B cell (primary cell): Measurements from ENCODE around the gene PSMB5. TPM values are rescaled to one million over a fixed set of nuclear protein-coding genes. Genes with fewer than 3 reads are reported as not detected.

ENCODE experiments used
- ATAC-seq: fragments of 200-7000 bp; cut with Tn5 transposase; one replicate; pipeline ENCODE4 v1.10.0; 2021; ENCODE audit warnings: low read depth, mild to moderate bottlenecking, moderate number of reproducible peaks, moderate library complexity
- CTCF ChIA-PET: fragments of 350-600 bp; sonication (Branson Sonifier 250); formaldehyde crosslinking; loops from one replicate; lab custom pipeline; 2021; ENCODE audit warnings: antibody characterized with exemption, inconsistent platforms; lab: Charles Lee
- POLR2A ChIA-PET: fragments of 350-600 bp; sonication (Branson Sonifier 250); formaldehyde crosslinking; loops from one replicate; lab custom pipeline; 2021; ENCODE audit warnings: antibody characterized with exemption; lab: Charles Lee
- DNase-seq: peaks from one replicate; pipeline ENCODE4 v3.0.0; 2013
- H2AFZ ChIP-seq: 2 replicates; pipeline ENCODE4 v1.6.1; 2012; ENCODE audit warnings: mild to moderate bottlenecking, low read depth, low read length; ENCODE audit not compliant: insufficient read depth, poor library complexity, severe bottlenecking
- H3K27ac ChIP-seq, 2 donors: 1 replicate in 1 of 2; 2 replicates in 1 of 2; pipeline ENCODE4 v1.5.1; 2012 to 2013; ENCODE audit warnings: low read length in 2 of 2, mild to moderate bottlenecking in 2 of 2, moderate library complexity in 1 of 2
- H3K27me3 ChIP-seq, 4 experiments: fragments of 200-600 bp in 1 of 4; sonication (generic) in 1 of 4; replicated peaks in 1 of 4; 1 replicate in 2 of 4; 2 replicates in 2 of 4; pipeline versions ENCODE4 v1.6.1 to v1.7.0; 2013 to 2016; ENCODE audit warnings: low read length in 3 of 4, mild to moderate bottlenecking in 2 of 4, mixed read lengths in 1 of 4, moderate library complexity in 1 of 4; ENCODE audit not compliant: insufficient read depth in 4 of 4, control insufficient read depth in 3 of 4; ENCODE audit errors: control extremely low read depth in 1 of 4
- H3K36me3 ChIP-seq, 2 experiments: replicated peaks in 1 of 2; 1 replicate in 1 of 2; 2 replicates in 1 of 2; pipeline versions ENCODE4 v1.6.1 to v1.7.1; 2013; ENCODE audit warnings: low read length in 1 of 2; ENCODE audit not compliant: insufficient read depth in 2 of 2, control insufficient read depth in 1 of 2; ENCODE audit errors: control extremely low read depth in 1 of 2, extremely low read depth in 1 of 2
- H3K4me1 ChIP-seq, 2 donors: fragments of 200-600 bp in 1 of 2; sonication (generic) in 1 of 2; 1 replicate in 1 of 2; 2 replicates in 1 of 2; pipeline versions ENCODE4 v1.5.1 to v1.6.1; 2013 to 2017; ENCODE audit warnings: low read length in 2 of 2; ENCODE audit not compliant: control insufficient read depth in 2 of 2, insufficient read depth in 2 of 2
- H3K4me2 ChIP-seq: replicated peaks from 2 replicates; pipeline ENCODE3; 2012; ENCODE audit warnings: mild to moderate bottlenecking, low read depth, low read length; ENCODE audit not compliant: poor library complexity, severe bottlenecking
- H3K4me3 ChIP-seq, 5 experiments: fragments of 200-600 bp in 1 of 5; sonication (generic) in 1 of 5; 1 replicate in 3 of 5; 2 replicates in 2 of 5; pipeline versions ENCODE4 v1.5.1 to v1.7.0; 2011 to 2016; ENCODE audit warnings: low read length in 4 of 5, mild to moderate bottlenecking in 4 of 5, low read depth in 2 of 5, control low read depth in 1 of 5, moderate library complexity in 1 of 5; ENCODE audit not compliant: insufficient read depth in 1 of 5; ENCODE audit errors: control extremely low read depth in 1 of 5, extremely low read depth in 1 of 5
- H3K79me2 ChIP-seq: fragments of 200-600 bp; sonication (generic); one replicate; pipeline ENCODE4 v1.6.0; 2016; ENCODE audit warnings: low read length; ENCODE audit not compliant: control insufficient read depth, insufficient read depth
- H3K9ac ChIP-seq: fragments of 200-600 bp; sonication (generic); 2 replicates; pipeline ENCODE4 v1.6.1; 2017; ENCODE audit warnings: mild to moderate bottlenecking, low read length, moderate library complexity
- H3K9me3 ChIP-seq, 3 donors: one replicate each; pipeline versions ENCODE4 v1.6.1 to v1.7.1; 2013; ENCODE audit warnings: low read length in 2 of 3; ENCODE audit not compliant: control insufficient read depth in 2 of 3, insufficient read depth in 1 of 3; ENCODE audit errors: control extremely low read depth in 1 of 3
- H4K20me1 ChIP-seq: 2 replicates; pipeline ENCODE4 v1.6.0; 2012; ENCODE audit warnings: mild to moderate bottlenecking, low read length; ENCODE audit not compliant: insufficient read depth, control insufficient read depth, poor library complexity, severe bottlenecking
- H3K27ac Mint-ChIP-seq: one replicate; pipeline ENCODE4 v1.8.0; 2021; ENCODE audit warnings: mixed read lengths
- H3K27me3 Mint-ChIP-seq: one replicate; pipeline ENCODE4 v1.8.0; 2021; ENCODE audit warnings: mixed read lengths
- H3K4me1 Mint-ChIP-seq: one replicate; pipeline ENCODE4 v1.8.0; 2021; ENCODE audit warnings: mixed read lengths
- H3K4me3 Mint-ChIP-seq: one replicate; pipeline ENCODE4 v1.8.0; 2021; ENCODE audit warnings: mixed read lengths
- H3K9me3 Mint-ChIP-seq: one replicate; pipeline ENCODE4 v1.8.0; 2022; ENCODE audit warnings: mixed read lengths; ENCODE audit not compliant: insufficient read depth
- CTCF ChIP-seq: fragments of 200-600 bp; IDR thresholded peaks from one replicate; pipeline ENCODE4 v1.8.0; 2022; ENCODE audit warnings: antibody characterized with exemption, mild to moderate bottlenecking
- EZH2 ChIP-seq: IDR thresholded peaks from 2 replicates; pipeline ENCODE4 v1.6.1; 2012; ENCODE audit warnings: borderline replicate concordance, low read depth, mild to moderate bottlenecking, moderate library complexity, low read length; ENCODE audit not compliant: insufficient read depth, poor library complexity, severe bottlenecking
- WGBS: methylation state at CpG from one replicate; pipeline ENCODE4 v1.1.5; 2013; ENCODE audit warnings: missing lambda C conversion rate; ENCODE audit not compliant: insufficient coverage; 5-methylcytosine and 5-hydroxymethylcytosine counted together
- intact Hi-C: fragments of 100-400 bp; cut with micrococcal nuclease; formaldehyde crosslinking; loops from one replicate; pipeline ENCODE4 v1.10.0; 2022
- polyA plus RNA-seq: library from polyadenylated mRNA; depleted of rRNA; stranded (reverse); fragments of >200 nt; gene quantifications from 2 replicates; pipeline ENCODE4 v1.2.3, GENCODE V29; 2012
- total RNA-seq, 2 donors: library from RNA; stranded (reverse); fragments of 120-200 nt in 1 of 2; gene quantifications; 1 replicate in 1 of 2; 2 replicates in 1 of 2; pipeline versions ENCODE4 v1.2.3 to v1.2.4, GENCODE V29; 2013 to 2022

PSMB5 gene
- total and polyA plus RNA-seq, 2 donors (not counting 1 experiment from before 2014, with no cell fraction given) = 16.5 to 29.0 TPM

GRCh38 chr14:23044840-23045239 lies 10.1 kb upstream of the PSMB5 start:
- intact Hi-C loops = no loop called here
- no peak overlapping the region for H3K4me2 ChIP-seq
- no peak overlapping the region for H3K4me3 ChIP-seq
- no peak for TF ChIP-seq EZH2
- TF ChIP-seq CTCF = no peak
- Mint-ChIP-seq H3K27ac (no peak overlapping the region), H3K9me3 (no peaks in the 10 kb centered on the region), H3K27me3 (no peaks in the 10 kb centered on the region), H3K4me3 (no peak overlapping the region), H3K4me1 (no peaks in the 10 kb centered on the region)
- H3K36me3 ChIP-seq = no peaks in the 10 kb centered on the region
- DNase-seq (no peak), ATAC-seq (no peak)
- WGBS = 94% methylated on average over 7 of the region's 8 CpGs
- H2AFZ ChIP-seq = no peak overlapping the region
- ChIA-PET CTCF (no interaction called here), POLR2A (no interaction called here)
- peaks cover 0 to 4% (median 0%) of the 10 kb centered on the region in 4 experiments for H3K27me3 ChIP-seq
- H3K9me3 ChIP-seq = no peaks in the 10 kb centered on the region
- no peak overlapping the region for H3K9ac ChIP-seq
- H4K20me1 ChIP-seq = no peaks in the 10 kb centered on the region
- H3K79me2 ChIP-seq = no peaks in the 10 kb centered on the region
- H3K27ac ChIP-seq = no peak overlapping the region
- no peaks in the 10 kb centered on the region for H3K4me1 ChIP-seq

DNA sequence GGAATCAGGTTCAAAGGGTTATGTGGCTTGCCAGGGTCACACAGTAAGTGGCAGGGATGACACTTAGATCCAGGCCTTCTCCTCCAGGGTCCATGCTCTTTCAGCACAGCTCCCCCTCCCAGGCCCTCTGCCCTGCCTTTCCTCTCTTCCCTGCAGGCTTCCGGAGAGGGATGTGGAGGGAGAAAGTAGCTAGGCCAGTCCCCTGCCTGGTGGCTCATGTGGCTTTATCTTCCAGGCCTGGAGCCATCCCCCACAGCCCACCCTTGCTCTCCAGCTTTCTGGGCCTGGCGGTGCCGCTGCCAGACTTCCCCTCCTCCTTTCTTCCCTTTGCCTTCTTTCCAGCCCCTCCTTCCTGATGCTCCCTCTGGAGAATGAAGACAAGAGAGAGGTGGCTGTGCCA lies 9.1 kb upstream of the PSMB5 start:
- no peaks in the 10 kb centered on the region for H3K4me1 Mint-ChIP-seq
- CTCF ChIA-PET = no interaction called here

More for the DNA sequence above, 9.1 kb upstream of the PSMB5 start:
- TF ChIP-seq CTCF (no peak), EZH2 (no peak)
- no peaks in the 10 kb centered on the region for H3K36me3 ChIP-seq
- H4K20me1 ChIP-seq = no peaks in the 10 kb centered on the region
- Mint-ChIP-seq H3K9me3 (no peaks in the 10 kb centered on the region), H3K4me3 (no peak overlapping the region), H3K27me3 (no peaks in the 10 kb centered on the region), H3K27ac (no peak overlapping the region)
- no peak overlapping the region for H3K27ac ChIP-seq
- H3K27me3 ChIP-seq = peaks cover 0 to 4% (median 0%) of the 10 kb centered on the region in 4 experiments
- 100% methylated on average over 2 of the region's 3 CpGs for WGBS
- H3K9ac ChIP-seq = no peak overlapping the region
- no peak for ATAC-seq
- H2AFZ ChIP-seq = no peak overlapping the region
- no peaks in the 10 kb centered on the region for H3K4me1 ChIP-seq
- no peaks in the 10 kb centered on the region for H3K79me2 ChIP-seq
- intact Hi-C loops = no loop called here
- H3K9me3 ChIP-seq = no peaks in the 10 kb centered on the region
- no peak overlapping the region for H3K4me2 ChIP-seq
- DNase-seq = no peak
- POLR2A ChIA-PET = no interaction called here
- H3K4me3 ChIP-seq = no peak overlapping the region
